ENCODE data around the gene WDR93. TPM values are rescaled to one million over a fixed set of nuclear protein-coding genes. Genes with fewer than 3 reads are reported as not detected.

The WDR93 gene
- total RNA-seq, 2 experiments from 2014 or later, result 0.19 TPM; not detected in 1

- no TSS peak for BruUV-seq (replicated peaks)
- H3K4me2 ChIP-seq (ENCODE audit: low read length), result no peak overlapping the region
- no peaks in the 10 kb centered on the region for H3K36me3 ChIP-seq (ENCODE audit: insufficient read depth, low read length)
- H3K9me2 ChIP-seq (ENCODE audit: insufficient read depth, low read length), result no peaks in the 10 kb centered on the region
- ChIA-PET CTCF (ENCODE audit: unreplicated experiment) (no interaction called here), POLR2A (interaction anchor here (0.6 kb wide), 1 partner anchor 56 kb away, joined by 4 read pairs; no protein-coding TSS in a partner anchor)
- intact Hi-C loops (cut with micrococcal nuclease; ENCODE audit: unreplicated experiment), result no loop called here
- no peak overlapping the region for H3K27ac ChIP-seq (ENCODE audit: low read depth, low read length, poor library complexity, severe bottlenecking)
- no peaks in the 10 kb centered on the region for H3K4me1 ChIP-seq (ENCODE audit: insufficient read depth, low read length, poor library complexity, severe bottlenecking)
- H3K79me2 ChIP-seq (ENCODE audit: insufficient read depth, low read depth, low read length), result no peaks in the 10 kb centered on the region
- H3K9me3 ChIP-seq (ENCODE audit: low read length), result no peaks in the 10 kb centered on the region
- H4K20me1 ChIP-seq (ENCODE audit: insufficient read depth, low read length), result no peaks in the 10 kb centered on the region
- H2AFZ ChIP-seq (ENCODE audit: low read length), result no peak overlapping the region
- H3K4me3 ChIP-seq (ENCODE audit: low read depth, low read length, poor library complexity, severe bottlenecking), result no peak overlapping the region
- TF ChIP-seq CTCF (conservative IDR thresholded peaks at IDR 0.05; ENCODE audit: low read length) (no peak), EZH2phosphoT487 (IDR thresholded peaks at IDR 0.05; ENCODE audit: borderline replicate concordance, low read depth, low read length) (no peak)
- no peak for DNase-seq (ENCODE audit: low spot score)
Measured at GRCh38 chr15:89657686-89658200, 32.9 kb upstream of the WDR93 start.

- intact Hi-C loops (cut with micrococcal nuclease; ENCODE audit: unreplicated experiment), result no loop called here
- Histone ChIP-seq H2AFZ (ENCODE audit: low read length) (no peak overlapping the region), H3K9me3 (ENCODE audit: low read length) (no peaks in the 10 kb centered on the region), H3K4me3 (ENCODE audit: low read depth, low read length, poor library complexity, severe bottlenecking) (no peak overlapping the region), H4K20me1 (ENCODE audit: insufficient read depth, low read length) (no peaks in the 10 kb centered on the region), H3K79me2 (ENCODE audit: insufficient read depth, low read depth, low read length) (no peaks in the 10 kb centered on the region), H3K27ac (ENCODE audit: low read depth, low read length, poor library complexity, severe bottlenecking) (no peak overlapping the region), H3K36me3 (ENCODE audit: insufficient read depth, low read length) (no peaks in the 10 kb centered on the region), H3K4me1 (ENCODE audit: insufficient read depth, low read length, poor library complexity, severe bottlenecking) (no peaks in the 10 kb centered on the region), H3K4me2 (ENCODE audit: low read length) (no peak overlapping the region), H3K9me2 (ENCODE audit: insufficient read depth, low read length) (no peaks in the 10 kb centered on the region)
- ChIA-PET POLR2A (interaction anchor here (1.0 kb wide), 1 partner anchor 40 kb away, joined by 3 read pairs; no protein-coding TSS in a partner anchor), CTCF (ENCODE audit: unreplicated experiment) (no interaction called here)
- DNase-seq (ENCODE audit: low spot score), result no peak
- no peak for TF ChIP-seq EZH2phosphoT487 (IDR thresholded peaks at IDR 0.05; ENCODE audit: borderline replicate concordance, low read depth, low read length)
- no peak for TF ChIP-seq CTCF (conservative IDR thresholded peaks at IDR 0.05; ENCODE audit: low read length)
- BruUV-seq (replicated peaks), result no TSS peak
Measured at GRCh38 chr15:89659295-89659694, 31.3 kb upstream of the WDR93 start.

GRCh38 chr15:89660556-89660955, 30.1 kb upstream of the WDR93 start:
- CTCF ChIA-PET (ENCODE audit: unreplicated experiment), result no interaction called here
- Histone ChIP-seq H3K4me3 (ENCODE audit: low read depth, low read length, poor library complexity, severe bottlenecking) (no peak overlapping the region), H3K9me3 (ENCODE audit: low read length) (no peaks in the 10 kb centered on the region), H3K27ac (ENCODE audit: low read depth, low read length, poor library complexity, severe bottlenecking) (no peak overlapping the region), H3K9me2 (ENCODE audit: insufficient read depth, low read length) (no peaks in the 10 kb centered on the region), H4K20me1 (ENCODE audit: insufficient read depth, low read length) (no peaks in the 10 kb centered on the region), H3K36me3 (ENCODE audit: insufficient read depth, low read length) (no peaks in the 10 kb centered on the region), H3K4me2 (ENCODE audit: low read length) (no peak overlapping the region), H3K79me2 (ENCODE audit: insufficient read depth, low read depth, low read length) (no peaks in the 10 kb centered on the region), H2AFZ (ENCODE audit: low read length) (no peak overlapping the region), H3K4me1 (ENCODE audit: insufficient read depth, low read length, poor library complexity, severe bottlenecking) (no peaks in the 10 kb centered on the region)
- no TSS peak for BruUV-seq (replicated peaks)
- TF ChIP-seq EZH2phosphoT487 (IDR thresholded peaks at IDR 0.05; ENCODE audit: borderline replicate concordance, low read depth, low read length) (no peak), CTCF (conservative IDR thresholded peaks at IDR 0.05; ENCODE audit: low read length) (no peak)
- no peak for DNase-seq (ENCODE audit: low spot score)
- intact Hi-C loops (cut with micrococcal nuclease; ENCODE audit: unreplicated experiment), result no loop called here
- POLR2A ChIA-PET, result no interaction called here

Measured in OCI-LY7 (cell line).